Endothelial cell of umbilical vein (primary cell): ENCODE data around the gene ACTA2. TPM values are rescaled to one million over a fixed set of nuclear protein-coding genes. Genes with fewer than 3 reads are reported as not detected.

Experiments
- BruUV-seq: library from RNA; stranded (reverse); fragments of 400-500 nt; replicated peaks from 2 replicates; lab custom pipeline; 2021; lab: Mats Ljungman, UMichigan
- CTCF ChIA-PET: fragments of 300-600, 350-600 bp; sonication (Branson Sonifier 250); formaldehyde crosslinking; loops from one replicate; lab custom pipeline; 2021; ENCODE audit warnings: antibody characterized with exemption, inconsistent platforms; lab: Charles Lee
- POLR2A ChIA-PET: fragments of 300-600, 350-600 bp; sonication (Branson Sonifier 250); formaldehyde crosslinking; loops from one replicate; lab custom pipeline; 2021; ENCODE audit warnings: antibody characterized with exemption, inconsistent platforms; lab: Charles Lee
- DNase-seq: peaks from one replicate; pipeline ENCODE4 v3.0.0-alpha.2; 2011; ENCODE audit warnings: low read depth, low spot score
- FAIRE-seq: peaks from 2 replicates; lab custom pipeline; 2011; peaks lifted over from hg19 to GRCh38; lab: Jason Lieb, UNC
- H2AFZ ChIP-seq: 2 replicates; pipeline ENCODE4 v1.6.0; 2012; ENCODE audit warnings: low read depth, low read length, control low read depth, inconsistent platforms
- H3K27ac ChIP-seq: 2 replicates; pipeline ENCODE4 v1.5.1; 2011; ENCODE audit warnings: low read depth, mild to moderate bottlenecking, control low read depth, low read length, moderate library complexity; ENCODE audit not compliant: insufficient read depth
- H3K27me3 ChIP-seq, 2 experiments: 2 replicates each; pipeline versions ENCODE4 v1.6.0 to v1.6.1; 2011; ENCODE audit warnings: low read length in 2 of 2, mixed read lengths in 1 of 2; ENCODE audit not compliant: control insufficient read depth in 2 of 2, insufficient read depth in 2 of 2
- H3K36me3 ChIP-seq, 2 experiments: 2 replicates in 1 of 2; 3 replicates in 1 of 2; pipeline ENCODE4 v1.5.1; 2011; ENCODE audit warnings: low read length in 2 of 2, mild to moderate bottlenecking in 1 of 2, moderate library complexity in 1 of 2; ENCODE audit not compliant: control insufficient read depth in 2 of 2, insufficient read depth in 2 of 2; ENCODE audit errors: extremely low read depth in 1 of 2
- H3K4me1 ChIP-seq: 3 replicates; pipeline ENCODE4 v1.5.1; 2011; ENCODE audit warnings: mild to moderate bottlenecking, low read length; ENCODE audit not compliant: control insufficient read depth, insufficient read depth; ENCODE audit errors: extremely low read depth
- H3K4me2 ChIP-seq: 2 replicates; pipeline ENCODE4 v1.6.1; 2011; ENCODE audit warnings: low read length, control low read depth, mixed read lengths; ENCODE audit not compliant: insufficient read depth
- H3K4me3 ChIP-seq, 3 experiments: fragments of 200-600 bp in 1 of 3; sonication (generic), shearing (Covaris generic) in 1 of 3; replicated peaks in 1 of 3; 2 replicates each; pipeline ENCODE4 v1.5.1; 2011 to 2016; ENCODE audit warnings: control low read depth in 3 of 3, low read length in 3 of 3, mild to moderate bottlenecking in 2 of 3, inconsistent platforms in 1 of 3, low read depth in 1 of 3, moderate library complexity in 1 of 3; ENCODE audit not compliant: insufficient read depth in 1 of 3
- H3K79me2 ChIP-seq: 2 replicates; pipeline ENCODE4 v1.6.0; 2012; ENCODE audit warnings: low read length, inconsistent platforms; ENCODE audit not compliant: control insufficient read depth, insufficient read depth
- H3K9ac ChIP-seq: replicated peaks from 2 replicates; pipeline ENCODE3; 2011; ENCODE audit warnings: low read length, control low read depth; ENCODE audit not compliant: insufficient read depth; ENCODE audit errors: extremely low read depth
- H3K9me1 ChIP-seq: replicated peaks from 3 replicates; pipeline ENCODE4 v1.6.0; 2011; ENCODE audit warnings: mild to moderate bottlenecking, low read length; ENCODE audit not compliant: control insufficient read depth, insufficient read depth; ENCODE audit errors: extremely low read depth
- H3K9me3 ChIP-seq: replicated peaks from 2 replicates; pipeline ENCODE4 v1.5.1; 2012; ENCODE audit warnings: low read length, inconsistent platforms; ENCODE audit not compliant: control insufficient read depth, insufficient read depth
- H4K20me1 ChIP-seq: replicated peaks from 2 replicates; pipeline ENCODE3; 2011; ENCODE audit warnings: mild to moderate bottlenecking, low read length; ENCODE audit not compliant: control insufficient read depth, insufficient read depth; ENCODE audit errors: extremely low read depth
- FOS ChIP-seq: IDR thresholded peaks from 2 replicates; pipeline ENCODE4 v1.6.1; 2011; ENCODE audit warnings: mild to moderate bottlenecking, low read length, moderate library complexity, borderline replicate concordance; ENCODE audit not compliant: insufficient read depth
- POLR2AphosphoS5 ChIP-seq: IDR thresholded peaks from 2 replicates; pipeline ENCODE4 v1.6.1; 2012; ENCODE audit warnings: low read depth, mild to moderate bottlenecking, control low read depth, low read length, moderate library complexity; ENCODE audit not compliant: insufficient read depth
- dilution Hi-C: fragments of 300-500 bp; cut with MboI; formaldehyde crosslinking; loops from one replicate; pipeline ENCODE4 v1.15.0; 2019; ENCODE audit warnings: low sequenced_read_pairs; ENCODE audit not compliant: extremely low pct_ligation_motif_present
- intact Hi-C: fragments of 100-400 bp; cut with micrococcal nuclease; formaldehyde crosslinking; loops from one replicate; pipeline ENCODE4 v1.10.0; 2022
- polyA plus RNA-seq, 4 experiments: library from polyadenylated mRNA; depleted of rRNA in 3 of 4; stranded (reverse) in 3 of 4; unstranded in 1 of 4; fragments of >200 nt; gene quantifications; 2 replicates each; pipeline versions ENCODE4 v1.2.1 to v1.2.3, GENCODE V29; 2011 to 2012; ENCODE audit warnings: missing spikeins in 1 of 4
- total RNA-seq: library from RNA; stranded (reverse); gene quantifications from 2 replicates; pipeline ENCODE4 v1.2.3, GENCODE V29; 2021
- TF ChIP-seq, protein P1 (sequence below), 2 donors: IDR thresholded peaks; 1 replicate in 1 of 2; 2 replicates in 1 of 2; pipeline ENCODE4 v1.5.1; 2011; ENCODE audit warnings: low read length in 2 of 2, mild to moderate bottlenecking in 2 of 2, moderate library complexity in 2 of 2, control low read depth in 1 of 2, inconsistent platforms in 1 of 2, low read depth in 1 of 2; ENCODE audit not compliant: insufficient read depth in 1 of 2; ENCODE audit errors: extremely low read depth in 1 of 2
- TF ChIP-seq, protein P2 (sequence below): IDR thresholded peaks from 2 replicates; pipeline ENCODE4 v1.6.1; 2011; ENCODE audit not compliant: insufficient read depth, insufficient read length

Gene ACTA2
- total and polyA plus RNA-seq, 2 donors (not counting 3 experiments of a cell fraction or from before 2014, with no cell fraction given), result 6.3 to 9.7 TPM

DNA sequence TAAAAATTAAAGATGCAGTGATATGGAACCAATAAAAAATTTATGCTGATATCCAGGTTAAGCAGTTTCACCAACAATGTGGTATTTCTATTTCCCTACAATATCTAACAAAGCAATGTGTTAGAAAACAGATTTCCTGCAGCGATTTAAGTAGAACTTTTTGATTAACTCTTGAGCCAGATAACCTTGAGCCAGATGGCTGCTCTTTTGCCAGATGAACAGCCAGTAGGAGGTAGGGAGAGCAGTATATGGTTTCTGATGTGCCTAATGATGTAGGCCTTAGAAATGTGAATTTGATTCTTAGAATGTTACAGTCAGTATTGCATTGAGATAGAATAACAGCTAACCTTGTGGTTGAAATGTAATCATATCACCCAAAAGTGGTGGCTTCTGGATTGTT, 41.5 kb downstream of the ACTA2 start:
- no TSS peak for BruUV-seq
- dilution Hi-C loops (no loop called here), intact Hi-C loops (no loop called here)
- CTCF ChIA-PET, result interaction anchor here (1.0 to 1.2 kb wide), 3 partner anchors 13 to 346 kb away, joined by 3 to 5 read pairs (median 3); no protein-coding TSS in a partner anchor
- Histone ChIP-seq H3K4me3 (no peak overlapping the region), H3K4me1 (no peaks in the 10 kb centered on the region), H2AFZ (no peak overlapping the region), H4K20me1 (no peaks in the 10 kb centered on the region), H3K4me2 (no peak overlapping the region), H3K27me3 (no peaks in the 10 kb centered on the region), H3K9ac (no peak overlapping the region), H3K27ac (no peak overlapping the region), H3K79me2 (no peaks in the 10 kb centered on the region), H3K9me3 (no peaks in the 10 kb centered on the region), H3K9me1 (no peaks in the 10 kb centered on the region), H3K36me3 (no peaks in the 10 kb centered on the region)
- POLR2A ChIA-PET, result no interaction called here
- TF ChIP-seq POLR2AphosphoS5 (no peak), FOS (no peak)
- TF ChIP-seq, protein P1, sequence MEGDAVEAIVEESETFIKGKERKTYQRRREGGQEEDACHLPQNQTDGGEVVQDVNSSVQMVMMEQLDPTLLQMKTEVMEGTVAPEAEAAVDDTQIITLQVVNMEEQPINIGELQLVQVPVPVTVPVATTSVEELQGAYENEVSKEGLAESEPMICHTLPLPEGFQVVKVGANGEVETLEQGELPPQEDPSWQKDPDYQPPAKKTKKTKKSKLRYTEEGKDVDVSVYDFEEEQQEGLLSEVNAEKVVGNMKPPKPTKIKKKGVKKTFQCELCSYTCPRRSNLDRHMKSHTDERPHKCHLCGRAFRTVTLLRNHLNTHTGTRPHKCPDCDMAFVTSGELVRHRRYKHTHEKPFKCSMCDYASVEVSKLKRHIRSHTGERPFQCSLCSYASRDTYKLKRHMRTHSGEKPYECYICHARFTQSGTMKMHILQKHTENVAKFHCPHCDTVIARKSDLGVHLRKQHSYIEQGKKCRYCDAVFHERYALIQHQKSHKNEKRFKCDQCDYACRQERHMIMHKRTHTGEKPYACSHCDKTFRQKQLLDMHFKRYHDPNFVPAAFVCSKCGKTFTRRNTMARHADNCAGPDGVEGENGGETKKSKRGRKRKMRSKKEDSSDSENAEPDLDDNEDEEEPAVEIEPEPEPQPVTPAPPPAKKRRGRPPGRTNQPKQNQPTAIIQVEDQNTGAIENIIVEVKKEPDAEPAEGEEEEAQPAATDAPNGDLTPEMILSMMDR (IDR thresholded peaks at IDR 0.05; ENCODE audit: extremely low read depth in 1 of 2, insufficient read depth in 1 of 2, low read depth in 1 of 2, low read length in 2 of 2), result no peak
- FAIRE-seq (no peak), DNase-seq (no peak)

DNA sequence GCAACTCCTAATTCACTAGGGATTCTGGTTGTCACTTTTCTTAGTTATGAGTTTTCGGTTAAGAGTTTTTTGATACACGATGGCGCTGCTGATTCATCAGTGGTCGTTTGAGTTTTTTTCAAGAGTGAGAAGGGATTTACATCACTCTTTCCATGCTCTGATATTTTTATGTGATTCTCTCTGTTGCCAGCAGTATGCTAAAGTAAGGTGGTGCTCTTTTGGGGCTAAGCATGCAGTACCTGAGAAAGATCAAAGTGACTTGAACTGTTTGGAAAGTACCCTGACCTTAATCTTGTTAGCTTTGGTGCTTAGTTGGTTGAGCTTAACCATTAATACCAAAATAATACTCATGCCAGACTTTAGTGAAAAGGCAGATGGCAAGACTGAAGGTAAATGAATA, 44.4 kb downstream of the ACTA2 start:
- Histone ChIP-seq H4K20me1 (no peaks in the 10 kb centered on the region), H3K79me2 (no peaks in the 10 kb centered on the region), H3K4me3 (no peak overlapping the region), H3K4me2 (no peak overlapping the region), H3K27me3 (no peaks in the 10 kb centered on the region), H2AFZ (no peak overlapping the region), H3K27ac (no peak overlapping the region), H3K36me3 (no peaks in the 10 kb centered on the region), H3K9ac (no peak overlapping the region), H3K9me3 (no peaks in the 10 kb centered on the region), H3K4me1 (no peaks in the 10 kb centered on the region), H3K9me1 (no peaks in the 10 kb centered on the region)
- CTCF ChIA-PET, result interaction anchor here (1.1 to 1.6 kb wide), 2 partner anchors 12 to 354 kb away, joined by 3 to 4 read pairs; no protein-coding TSS in a partner anchor
- intact Hi-C loops, result no loop called here
- no TSS peak for BruUV-seq
- POLR2A ChIA-PET, result no interaction called here
- FAIRE-seq (no peak), DNase-seq (no peak)
- dilution Hi-C loops, result no loop called here
- TF ChIP-seq, protein P2, sequence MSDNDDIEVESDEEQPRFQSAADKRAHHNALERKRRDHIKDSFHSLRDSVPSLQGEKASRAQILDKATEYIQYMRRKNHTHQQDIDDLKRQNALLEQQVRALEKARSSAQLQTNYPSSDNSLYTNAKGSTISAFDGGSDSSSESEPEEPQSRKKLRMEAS, result no peak
